Measurements from ENCODE around the gene C19orf25.
"Not testable (repeated sequence)": the region's sequence is repeated elsewhere in the genome, so short reads cannot be mapped to it uniquely, and the experiment has no call there.

Gene C19orf25

DNA sequence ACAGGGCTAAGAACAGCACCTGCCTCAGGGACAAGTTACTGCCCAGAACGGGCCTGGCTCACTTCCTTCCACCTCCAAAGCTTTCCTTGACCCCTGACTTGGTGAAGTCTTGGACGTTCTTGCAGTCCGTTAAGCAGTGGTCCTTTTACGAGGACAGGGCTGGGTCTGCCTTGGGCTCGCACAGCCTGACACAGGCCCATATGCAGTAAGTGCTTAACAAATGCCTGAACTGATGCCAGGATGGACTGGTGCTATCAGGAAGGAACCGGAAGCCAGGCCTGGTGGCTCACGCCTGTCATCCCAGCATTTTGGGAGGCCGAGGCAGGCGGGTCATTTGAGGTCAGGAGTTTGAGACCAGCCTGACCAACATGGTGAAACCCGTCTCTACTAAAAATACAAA, 43.0 kb upstream of the C19orf25 start:
- no peak overlapping the region for H3K4me3 ChIP-seq (ENCODE audit: low read length)
- H3K9me3 ChIP-seq (ENCODE audit: control insufficient read depth, insufficient read depth, low read length): no peaks in the 10 kb centered on the region
- DNase-seq (ENCODE audit: low read depth, low spot score): no peak
- WGBS (ENCODE audit: insufficient coverage, insufficient read length): no CpG with 5 or more reads among the region's 10 CpGs
- no peak overlapping the region for H3K27ac ChIP-seq (ENCODE audit: low read length)
- no peaks in the 10 kb centered on the region for H3K4me1 ChIP-seq (ENCODE audit: control insufficient read depth, insufficient read depth, low read length)
- peaks cover 14% of the 10 kb centered on the region; the same call in 1 of the 2 replicates for H3K27me3 ChIP-seq (ENCODE audit: control insufficient read depth, insufficient read depth, low read length)
- no peaks in the 10 kb centered on the region for H3K36me3 ChIP-seq (ENCODE audit: control insufficient read depth, insufficient read depth, low read length)

DNA sequence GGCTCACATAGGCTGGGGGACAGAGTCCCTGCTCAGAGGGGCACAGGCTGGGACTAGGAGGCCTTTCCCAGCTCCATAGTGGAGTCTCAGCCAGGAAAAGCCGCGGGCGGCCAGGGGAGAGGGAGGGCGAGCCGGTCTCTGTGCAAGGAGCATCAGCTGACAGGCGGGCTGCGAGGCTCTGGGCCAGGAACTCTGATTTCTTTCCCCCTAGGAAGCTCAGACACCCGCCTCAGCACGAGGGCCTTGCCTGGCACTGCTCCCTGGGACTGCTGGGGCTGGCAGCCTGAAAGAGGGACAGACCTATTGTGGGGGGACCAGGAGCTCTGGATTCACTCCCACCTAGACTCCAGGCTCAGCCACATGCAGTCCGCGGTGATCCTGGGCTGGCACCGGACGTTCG, 42.6 kb upstream of the C19orf25 start:
- Histone ChIP-seq H3K9me3 (ENCODE audit: control insufficient read depth, insufficient read depth, low read length) (no peaks in the 10 kb centered on the region), H3K27ac (ENCODE audit: low read length) (no peak overlapping the region), H3K36me3 (ENCODE audit: control insufficient read depth, insufficient read depth, low read length) (no peaks in the 10 kb centered on the region), H3K4me1 (ENCODE audit: control insufficient read depth, insufficient read depth, low read length) (no peaks in the 10 kb centered on the region), H3K4me3 (ENCODE audit: low read length) (no peak overlapping the region), H3K27me3 (ENCODE audit: control insufficient read depth, insufficient read depth, low read length) (peaks cover 14% of the 10 kb centered on the region; the same call in 1 of the 2 replicates)
- DNase-seq (ENCODE audit: low read depth, low spot score): no peak
- WGBS (ENCODE audit: insufficient coverage, insufficient read length): no CpG with 5 or more reads among the region's 14 CpGs

DNA sequence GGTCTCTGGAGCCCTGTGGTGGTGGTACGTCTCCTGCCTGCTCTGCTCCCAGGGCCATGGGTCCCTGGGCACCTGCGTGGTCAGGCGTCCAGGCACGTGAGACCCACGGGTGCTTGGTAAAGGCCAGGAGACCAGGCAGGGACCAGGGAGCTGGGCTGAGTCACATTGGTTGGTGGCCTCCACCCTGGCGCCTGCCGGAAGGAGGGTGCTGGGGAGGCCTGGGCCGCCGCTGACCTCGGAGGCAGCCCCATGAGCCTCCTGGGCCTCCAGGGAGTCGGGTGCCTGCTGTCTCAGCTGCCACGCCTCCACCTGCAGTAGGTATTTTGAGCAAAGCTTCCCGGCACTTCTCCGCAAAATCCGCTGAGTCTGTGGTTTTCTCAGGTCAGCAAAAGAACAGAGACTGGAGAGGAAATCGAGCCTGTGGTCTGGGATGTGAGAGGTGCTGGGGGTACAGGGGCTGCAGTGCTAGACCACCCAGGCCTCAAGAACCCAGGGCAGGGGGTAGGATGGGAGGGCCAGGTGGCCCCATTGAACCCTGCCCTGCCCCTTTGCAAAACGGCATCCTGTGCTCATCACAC, 41.3 kb upstream of the C19orf25 start:
- Histone ChIP-seq H3K4me1 (ENCODE audit: control insufficient read depth, insufficient read depth, low read length) (no peaks in the 10 kb centered on the region), H3K36me3 (ENCODE audit: control insufficient read depth, insufficient read depth, low read length) (no peaks in the 10 kb centered on the region), H3K4me3 (ENCODE audit: low read length) (no peak overlapping the region), H3K27ac (ENCODE audit: low read length) (no peak overlapping the region), H3K27me3 (ENCODE audit: control insufficient read depth, insufficient read depth, low read length) (peaks cover 14% of the 10 kb centered on the region; the same call in 1 of the 2 replicates), H3K9me3 (ENCODE audit: control insufficient read depth, insufficient read depth, low read length) (no peaks in the 10 kb centered on the region)
- DNase-seq (ENCODE audit: low read depth, low spot score): no peak
- WGBS (ENCODE audit: insufficient coverage, insufficient read length): no CpG with 5 or more reads among the region's 17 CpGs

DNA sequence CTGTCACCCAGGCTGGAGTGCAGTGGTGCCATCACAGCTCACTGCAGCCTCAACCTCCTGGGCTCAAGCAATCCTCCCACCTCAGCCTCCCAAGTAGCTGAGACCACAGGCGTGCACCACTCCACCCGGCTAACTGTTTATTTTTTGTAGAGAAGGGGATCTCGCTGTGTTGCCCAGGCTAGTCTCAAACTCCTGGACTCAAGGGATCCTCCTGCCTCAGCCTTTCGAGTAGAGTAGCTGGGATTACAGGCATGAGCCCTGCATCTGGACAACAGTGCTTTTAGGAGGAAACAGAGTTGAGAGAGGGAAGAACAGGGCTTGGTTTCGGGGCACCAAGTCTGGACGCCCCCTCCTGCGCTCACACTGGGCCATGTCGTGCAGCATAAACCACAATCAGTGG, 40.8 kb upstream of the C19orf25 start:
- peaks cover 11% of the 10 kb centered on the region; the same call in 1 of the 2 replicates for H3K27me3 ChIP-seq (ENCODE audit: control insufficient read depth, insufficient read depth, low read length)
- not testable (repeated sequence) for DNase-seq (ENCODE audit: low read depth, low spot score); H3K36me3 ChIP-seq (ENCODE audit: control insufficient read depth, insufficient read depth, low read length); H3K27ac ChIP-seq (ENCODE audit: low read length); H3K4me1 ChIP-seq (ENCODE audit: control insufficient read depth, insufficient read depth, low read length); H3K9me3 ChIP-seq (ENCODE audit: control insufficient read depth, insufficient read depth, low read length); H3K4me3 ChIP-seq (ENCODE audit: low read length)
- WGBS (ENCODE audit: insufficient coverage, insufficient read length): no CpG with 5 or more reads among the region's 8 CpGs

DNA sequence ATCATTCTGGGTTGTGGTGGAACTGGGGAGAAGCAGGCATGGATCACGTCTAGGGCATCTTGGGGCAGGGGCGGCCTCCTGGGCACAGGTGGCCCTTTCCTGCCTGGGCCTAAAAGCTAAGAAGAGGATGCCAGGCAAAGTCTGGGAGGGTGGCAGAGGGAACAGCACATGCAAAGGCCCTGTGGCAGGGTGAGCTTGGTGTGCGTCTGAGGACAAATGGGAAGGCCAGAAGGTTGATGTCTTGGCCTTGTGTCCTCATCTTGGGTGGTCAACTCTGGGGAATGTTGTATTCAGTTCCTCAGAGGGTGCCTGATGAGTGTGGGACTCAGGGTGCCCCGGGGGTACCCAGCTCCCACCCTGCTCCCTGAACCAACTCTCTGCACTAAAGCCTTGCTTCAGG, 39.5 kb upstream of the C19orf25 start:
- Histone ChIP-seq H3K27me3 (ENCODE audit: control insufficient read depth, insufficient read depth, low read length) (peaks cover 4% of the 10 kb centered on the region; the same call in 1 of the 2 replicates), H3K4me1 (ENCODE audit: control insufficient read depth, insufficient read depth, low read length) (no peaks in the 10 kb centered on the region), H3K36me3 (ENCODE audit: control insufficient read depth, insufficient read depth, low read length) (no peaks in the 10 kb centered on the region), H3K9me3 (ENCODE audit: control insufficient read depth, insufficient read depth, low read length) (no peaks in the 10 kb centered on the region), H3K4me3 (ENCODE audit: low read length) (no peak overlapping the region), H3K27ac (ENCODE audit: low read length) (no peak overlapping the region)
- DNase-seq (ENCODE audit: low read depth, low spot score): no peak
- no CpG with 5 or more reads among the region's 4 CpGs for WGBS (ENCODE audit: insufficient coverage, insufficient read length)

DNA sequence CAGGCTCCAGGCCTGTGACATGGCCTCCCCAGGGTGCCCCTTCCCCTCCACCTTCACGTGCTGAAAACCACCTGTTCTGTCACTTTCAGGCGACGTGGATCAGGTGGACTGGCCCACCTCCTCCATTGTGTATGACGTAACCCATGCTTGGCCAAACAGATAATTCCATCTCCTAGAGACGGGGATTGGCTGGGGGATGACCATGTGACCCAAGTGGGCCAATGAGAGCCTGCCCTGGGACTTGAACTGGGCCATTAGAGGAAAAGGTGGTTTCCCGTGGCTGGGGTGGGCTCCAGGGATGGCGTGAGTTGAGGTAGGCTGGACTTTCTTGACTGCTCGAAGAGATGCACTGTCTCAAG, 37.4 kb upstream of the C19orf25 start:
- no peak for DNase-seq (ENCODE audit: low read depth, low spot score)
- no peak overlapping the region for H3K4me3 ChIP-seq (ENCODE audit: low read length)
- WGBS (ENCODE audit: insufficient coverage, insufficient read length): no CpG with 5 or more reads among the region's 8 CpGs
- no peaks in the 10 kb centered on the region for H3K36me3 ChIP-seq (ENCODE audit: control insufficient read depth, insufficient read depth, low read length)
- no peaks in the 10 kb centered on the region for H3K9me3 ChIP-seq (ENCODE audit: control insufficient read depth, insufficient read depth, low read length)
- no peaks in the 10 kb centered on the region; the same call in 1 of the 2 replicates for H3K4me1 ChIP-seq (ENCODE audit: control insufficient read depth, insufficient read depth, low read length)
- no peaks in the 10 kb centered on the region for H3K27me3 ChIP-seq (ENCODE audit: control insufficient read depth, insufficient read depth, low read length)
- H3K27ac ChIP-seq (ENCODE audit: low read length): no peak overlapping the region

DNA sequence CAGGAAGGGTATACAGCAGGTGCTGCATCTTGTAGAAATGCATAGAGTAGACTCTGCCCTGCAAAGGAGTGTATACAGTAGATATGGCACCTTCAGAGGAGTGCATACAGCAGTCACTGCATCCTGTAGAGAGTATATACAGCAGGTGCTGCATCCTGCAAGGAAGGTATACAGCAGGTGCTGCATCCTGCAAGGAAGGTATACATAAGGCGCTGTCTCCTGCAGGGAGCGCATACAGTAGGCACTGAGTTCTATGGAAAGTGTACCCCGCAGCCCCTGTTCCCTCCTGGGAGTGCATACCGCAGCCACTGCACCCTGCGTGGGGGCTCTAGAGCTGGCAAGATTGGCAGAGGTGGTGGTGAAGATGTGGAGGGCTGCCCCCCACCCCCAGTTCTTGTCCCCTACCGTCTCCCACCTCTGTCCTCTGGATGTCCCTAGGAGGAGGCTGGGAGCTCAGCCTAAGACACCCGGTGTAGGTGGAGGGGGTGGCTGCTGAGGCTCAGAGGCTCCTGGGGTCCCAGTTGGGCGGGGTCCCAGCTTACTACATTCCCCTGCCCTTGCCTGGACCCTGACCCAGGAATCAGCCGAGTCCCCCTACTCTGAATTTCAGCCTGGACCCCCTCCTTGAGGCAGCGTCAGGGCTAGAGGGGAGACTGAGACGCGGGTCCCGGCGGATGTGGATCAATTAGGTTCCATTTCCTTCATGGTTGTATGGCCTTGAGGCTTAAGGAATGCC, 36.1 kb upstream of the C19orf25 start:
- no peak overlapping the region for H3K27ac ChIP-seq (ENCODE audit: low read length)
- no peaks in the 10 kb centered on the region; the same call in 1 of the 2 replicates for H3K4me1 ChIP-seq (ENCODE audit: control insufficient read depth, insufficient read depth, low read length)
- no peaks in the 10 kb centered on the region for H3K9me3 ChIP-seq (ENCODE audit: control insufficient read depth, insufficient read depth, low read length)
- no CpG with 5 or more reads among the region's 14 CpGs for WGBS (ENCODE audit: insufficient coverage, insufficient read length)
- no peaks in the 10 kb centered on the region for H3K36me3 ChIP-seq (ENCODE audit: control insufficient read depth, insufficient read depth, low read length)
- no peak for DNase-seq (ENCODE audit: low read depth, low spot score)
- no peaks in the 10 kb centered on the region for H3K27me3 ChIP-seq (ENCODE audit: control insufficient read depth, insufficient read depth, low read length)
- no peak overlapping the region for H3K4me3 ChIP-seq (ENCODE audit: low read length)

DNA sequence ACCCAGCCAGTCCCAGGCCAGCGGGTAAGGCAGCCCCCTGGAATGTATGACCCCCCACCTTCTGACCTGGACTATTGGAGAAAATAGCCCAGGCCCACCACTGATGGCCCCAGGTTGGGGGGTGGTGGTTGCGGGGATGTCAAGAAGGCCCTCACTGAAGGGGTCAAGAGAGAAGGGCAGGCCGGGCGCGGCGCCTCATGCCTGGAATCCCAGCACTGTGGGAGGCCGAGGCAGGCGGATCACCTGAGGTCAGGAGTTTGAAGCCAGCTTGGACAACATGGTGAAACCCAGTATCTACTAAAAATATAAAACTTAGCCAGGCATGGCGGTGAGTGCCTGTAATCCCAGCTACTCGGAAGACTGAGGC, 35.3 kb upstream of the C19orf25 start:
- Histone ChIP-seq H3K9me3 (ENCODE audit: control insufficient read depth, insufficient read depth, low read length) (no peaks in the 10 kb centered on the region), H3K36me3 (ENCODE audit: control insufficient read depth, insufficient read depth, low read length) (no peaks in the 10 kb centered on the region), H3K4me1 (ENCODE audit: control insufficient read depth, insufficient read depth, low read length) (no peaks in the 10 kb centered on the region; the same call in 1 of the 2 replicates), H3K4me3 (ENCODE audit: low read length) (no peak overlapping the region), H3K27ac (ENCODE audit: low read length) (no peak overlapping the region), H3K27me3 (ENCODE audit: control insufficient read depth, insufficient read depth, low read length) (no peaks in the 10 kb centered on the region)
- WGBS (ENCODE audit: insufficient coverage, insufficient read length): no CpG with 5 or more reads among the region's 10 CpGs
- no peak for DNase-seq (ENCODE audit: low read depth, low spot score)

DNA sequence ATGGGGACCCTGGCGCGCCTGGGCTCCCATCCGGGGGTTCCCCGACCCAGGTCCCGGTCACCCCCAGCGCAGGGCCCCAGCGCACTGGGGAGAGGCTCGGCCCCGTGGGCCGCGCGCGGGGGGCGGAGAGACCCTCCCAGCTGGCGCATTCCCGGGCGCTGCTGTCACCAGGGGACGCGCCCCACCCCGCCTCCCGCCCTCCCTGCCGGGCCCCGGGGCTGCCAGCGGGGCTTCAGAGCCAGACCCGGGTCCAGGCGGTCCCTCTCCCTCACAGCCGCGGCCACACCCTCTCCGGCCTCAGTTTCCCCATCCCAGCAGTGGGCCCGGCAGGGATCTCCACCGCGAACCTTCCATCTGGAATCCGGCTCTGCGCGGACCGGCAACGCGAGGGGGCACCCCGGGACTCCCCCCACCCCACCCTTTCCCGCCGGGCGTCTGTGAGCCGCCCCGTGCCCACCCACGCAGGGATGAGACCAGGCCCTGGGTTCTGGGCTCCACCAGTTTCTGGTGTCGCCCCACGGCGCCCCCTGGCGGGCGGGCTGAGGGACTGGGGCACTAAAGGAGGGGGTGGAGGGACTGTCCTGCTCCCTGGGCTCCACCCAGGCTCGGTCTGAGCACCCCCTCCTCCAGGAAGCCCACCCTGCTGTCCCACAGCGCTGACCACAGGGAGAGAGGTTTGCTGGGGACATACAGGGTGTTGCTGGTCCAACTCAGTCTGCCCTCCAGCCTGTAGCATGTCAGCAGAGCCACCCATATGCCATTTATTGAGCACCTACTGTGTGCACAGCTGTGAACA, 34.7 kb upstream of the C19orf25 start:
- peak overlapping the region; percentile 28; the same call in 1 of the 2 replicates for H3K4me3 ChIP-seq (ENCODE audit: low read length)
- H3K9me3 ChIP-seq (ENCODE audit: control insufficient read depth, insufficient read depth, low read length): no peaks in the 10 kb centered on the region
- DNase-seq (ENCODE audit: low read depth, low spot score): no peak
- no peaks in the 10 kb centered on the region for H3K27me3 ChIP-seq (ENCODE audit: control insufficient read depth, insufficient read depth, low read length)
- no peaks in the 10 kb centered on the region for H3K36me3 ChIP-seq (ENCODE audit: control insufficient read depth, insufficient read depth, low read length)
- H3K27ac ChIP-seq (ENCODE audit: low read length): no peak overlapping the region
- WGBS (ENCODE audit: insufficient coverage, insufficient read length): no CpG with 5 or more reads among the region's 52 CpGs
- no peaks in the 10 kb centered on the region; the same call in 1 of the 2 replicates for H3K4me1 ChIP-seq (ENCODE audit: control insufficient read depth, insufficient read depth, low read length)

DNA sequence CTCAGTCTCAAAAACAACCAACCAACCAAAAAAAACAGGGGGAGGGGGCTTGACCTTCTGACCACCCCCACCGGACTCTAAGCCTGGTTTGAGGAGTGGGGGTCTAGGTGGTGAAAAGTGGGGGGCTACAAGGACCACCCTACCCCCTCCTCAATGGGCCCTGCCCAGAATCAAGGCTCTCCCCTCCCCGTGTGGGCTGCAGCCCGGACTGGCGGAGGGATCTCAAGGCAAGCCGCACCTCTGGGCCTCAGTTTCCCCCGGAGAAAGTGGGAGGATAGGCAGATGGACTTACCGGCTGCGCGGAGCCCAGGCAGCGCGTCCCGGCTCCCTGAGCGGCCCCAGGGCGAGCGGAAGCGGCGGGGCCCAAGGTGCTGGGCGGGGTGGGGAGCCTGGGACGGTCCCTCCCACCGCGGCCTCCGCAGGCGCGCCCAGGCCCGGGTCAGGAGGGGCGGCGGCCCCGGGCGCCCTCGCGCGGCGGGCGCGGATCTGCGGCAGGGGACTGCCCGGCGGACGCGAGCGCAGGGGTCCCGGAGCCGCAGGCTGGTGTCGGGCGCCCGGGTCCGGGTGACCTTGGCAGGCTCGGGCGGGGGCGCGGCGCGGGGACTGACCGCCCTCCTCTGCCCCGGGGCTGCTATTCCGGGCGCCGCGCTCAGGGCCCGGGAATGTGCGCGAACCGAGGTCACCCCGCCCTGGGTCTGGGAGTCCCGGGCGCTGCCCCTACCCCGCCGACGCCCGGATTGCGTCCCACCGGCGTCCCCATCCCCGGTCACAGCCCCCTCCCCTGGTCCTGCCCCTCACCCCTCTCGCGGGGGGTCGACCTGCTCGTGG, 33.9 kb upstream of the C19orf25 start, which contains the start of gene ADAMTSL5:
Gene ADAMTSL5 (minus strand): TSS at position 349 of the 828 bp plus-strand sequence. CDS start 2,076 bp downstream, outside the sequence.
- no peak within 1 kb of the TSS for H3K27ac ChIP-seq (ENCODE audit: low read length)
- H3K36me3 ChIP-seq (ENCODE audit: control insufficient read depth, insufficient read depth, low read length): no peaks in the 10 kb centered on the region
- no peak for DNase-seq (ENCODE audit: low read depth, low spot score)
- peak within 1 kb of the TSS; percentile 28; the same call in 1 of the 2 replicates for H3K4me3 ChIP-seq (ENCODE audit: low read length)
- H3K27me3 ChIP-seq (ENCODE audit: control insufficient read depth, insufficient read depth, low read length): no peaks in the 10 kb centered on the region
- WGBS (ENCODE audit: insufficient coverage, insufficient read length): no CpG with 5 or more reads among the region's 78 CpGs
- H3K9me3 ChIP-seq (ENCODE audit: control insufficient read depth, insufficient read depth, low read length): no peaks in the 10 kb centered on the region
- H3K4me1 ChIP-seq (ENCODE audit: control insufficient read depth, insufficient read depth, low read length): peaks cover 3% of the 10 kb centered on the region

Measured in iPS DF 6.9 (cell line).